HG03103 (cell line): Measurements from ENCODE around the gene NRL.
"Not testable (repeated sequence)": the region's sequence is repeated elsewhere in the genome, so short reads cannot be mapped to it uniquely, and the experiment has no call there.

Source experiments
- ATAC-seq: cut with Tn5 transposase; IDR thresholded peaks from one replicate; pipeline ENCODE4 v1.9.1; 2021; ENCODE audit warnings: low read depth; ENCODE audit not compliant: unreplicated experiment

Gene NRL

GRCh38 chr14:24031331-24031730 lies 83.4 kb downstream of the NRL start:
- ATAC-seq: not testable (repeated sequence)

- ATAC-seq: not testable (repeated sequence)
These were observed 85.1 kb downstream of the NRL start for GRCh38 chr14:24029687-24030086.
